GM19193 (cell line): ENCODE results near the gene PLA2G4A.

ENCODE experiments used
- POLR2A ChIP-seq: IDR thresholded peaks from 4 replicates; pipeline ENCODE4 v1.6.1; 2011; ENCODE audit not compliant: insufficient read depth, insufficient read length; ENCODE audit errors: extremely low read depth

Gene PLA2G4A

DNA sequence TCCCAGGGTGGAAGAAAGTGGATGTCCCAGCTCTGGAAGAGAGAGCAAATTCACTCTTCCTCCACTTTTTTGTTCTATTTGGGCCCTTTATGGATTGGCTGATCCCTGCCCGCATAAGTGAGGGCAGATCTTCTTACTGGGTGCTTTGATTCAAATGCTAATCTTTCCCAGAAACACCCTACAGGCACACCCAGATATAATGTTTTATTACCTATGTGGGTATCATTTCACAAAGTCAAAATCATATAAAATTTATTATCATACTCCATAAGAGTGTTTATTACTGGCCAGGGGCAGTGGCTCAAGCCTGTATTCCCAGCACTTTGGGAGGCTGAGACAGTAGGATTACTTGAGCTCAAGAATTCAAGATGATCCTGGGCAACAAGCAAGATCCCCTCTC lies 16.9 kb upstream of the PLA2G4A start:
- TF ChIP-seq POLR2A, result no peak

DNA sequence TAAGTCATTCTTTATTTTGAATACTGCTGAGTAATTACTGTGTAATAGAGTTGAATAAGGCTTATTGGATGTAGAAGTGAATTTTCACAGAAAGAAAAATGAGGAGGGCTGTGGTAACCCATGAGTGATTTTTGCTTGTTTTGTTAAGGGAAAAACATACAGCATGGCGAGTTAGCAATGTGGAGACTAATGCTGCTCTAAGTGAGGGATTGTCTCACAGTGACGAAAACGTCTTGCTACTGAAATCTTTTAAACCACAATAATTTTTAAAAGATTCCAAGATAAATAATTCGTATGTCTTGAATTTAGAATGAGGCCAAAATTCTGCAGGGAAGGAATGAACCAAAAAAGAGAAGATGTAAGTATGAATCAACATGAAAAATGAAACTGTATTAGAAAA lies 16.2 kb upstream of the PLA2G4A start:
- TF ChIP-seq POLR2A, result no peak

DNA sequence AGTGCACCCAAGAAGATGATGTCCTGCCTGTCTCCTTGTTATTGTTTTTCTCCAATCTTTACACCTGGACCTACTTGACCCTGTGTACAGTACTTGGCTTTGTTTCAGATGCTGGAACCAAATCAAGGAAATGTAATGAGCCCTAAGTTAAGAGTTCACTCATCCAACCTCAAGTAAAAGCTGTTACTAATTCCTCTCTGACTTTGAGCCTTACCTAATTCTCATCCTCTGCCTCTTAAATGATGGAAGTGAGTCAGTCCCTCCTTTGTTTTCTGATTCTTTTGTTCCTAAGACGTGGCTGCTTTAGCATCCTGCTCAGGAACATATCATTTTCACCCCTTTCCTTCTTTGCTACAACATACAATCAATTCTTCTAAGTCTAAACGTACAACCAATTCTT lies 15.3 kb upstream of the PLA2G4A start:
- no peak for TF ChIP-seq POLR2A

DNA sequence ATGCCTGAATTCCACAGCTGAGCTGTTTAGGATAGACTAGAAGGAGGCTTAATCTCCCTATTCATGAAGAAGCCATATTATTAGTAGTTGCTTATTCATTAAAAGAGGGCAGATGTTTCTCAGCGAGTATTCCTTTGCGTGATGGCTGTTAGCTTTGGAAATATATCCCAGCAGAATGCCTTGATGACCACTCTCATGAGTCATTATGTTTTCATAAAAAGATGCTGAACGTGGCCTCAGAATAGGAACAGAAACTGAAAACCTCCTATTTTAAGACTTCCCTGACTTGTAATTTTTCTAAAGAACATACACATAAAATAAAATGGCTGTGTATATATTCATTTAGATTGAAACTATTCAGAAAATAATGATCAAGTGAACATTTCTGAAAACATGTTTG lies 9.6 kb upstream of the PLA2G4A start:
- TF ChIP-seq POLR2A, result no peak

DNA sequence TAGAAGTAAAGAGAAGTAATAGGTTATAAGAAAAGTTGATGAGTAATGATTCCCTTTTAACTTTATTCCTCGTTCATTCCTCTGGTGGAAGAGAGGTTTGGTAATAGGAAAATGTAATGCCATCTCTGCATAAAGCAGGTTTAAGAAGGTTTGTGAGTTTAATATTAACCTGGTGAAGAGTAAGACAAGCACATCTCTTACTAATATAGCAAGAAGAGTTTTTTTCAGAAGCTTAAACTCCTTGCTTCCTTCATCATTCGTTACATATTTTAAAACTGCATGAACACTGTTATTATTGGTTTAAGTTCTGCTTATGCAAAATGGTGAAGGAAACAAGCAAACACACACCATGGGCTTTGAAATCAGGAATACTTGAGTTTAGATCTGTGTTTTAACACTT lies 9.2 kb upstream of the PLA2G4A start:
- no peak for TF ChIP-seq POLR2A

DNA sequence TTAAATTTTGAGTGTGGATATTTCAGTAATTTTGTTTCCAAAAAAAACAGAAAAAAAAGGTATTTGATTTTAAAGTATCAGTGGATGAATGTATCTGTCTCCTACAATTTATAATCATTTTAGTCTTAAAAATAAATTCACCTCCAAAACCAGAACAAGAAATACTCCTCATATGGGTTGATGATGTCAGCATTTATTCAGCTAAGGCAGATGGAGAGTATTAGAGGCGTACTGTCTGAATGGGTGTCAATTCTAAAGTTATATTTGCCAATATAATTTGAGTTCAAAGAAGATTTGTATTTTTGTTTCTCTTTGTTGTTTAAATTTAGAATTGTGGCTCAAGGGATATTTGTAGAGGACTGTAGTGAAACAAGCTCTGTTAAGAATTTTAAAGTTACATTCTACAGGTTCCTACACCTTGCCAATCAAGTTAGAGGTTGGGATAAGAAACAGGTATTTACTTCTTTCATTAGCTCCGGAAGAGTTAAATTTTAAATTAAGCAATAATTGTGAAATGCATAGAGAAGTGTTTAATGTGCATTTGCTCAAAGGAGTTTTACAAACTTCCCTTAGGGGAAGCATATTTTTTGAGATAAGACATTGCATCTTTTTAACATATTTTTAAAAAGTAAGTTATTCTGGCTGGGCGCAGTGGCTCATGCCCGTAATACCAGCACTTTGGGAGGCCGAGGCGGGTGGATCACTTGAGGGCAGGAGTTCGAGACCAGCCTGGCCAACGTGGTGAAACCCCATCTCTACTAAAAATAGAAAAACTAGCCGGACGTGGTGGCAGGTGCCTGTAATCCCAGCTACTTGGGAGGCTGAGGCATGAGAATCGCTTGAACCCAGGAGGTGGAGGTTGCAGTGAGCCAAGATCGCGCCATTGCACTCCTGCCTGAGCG lies 1.2 kb downstream of the PLA2G4A start:
- TF ChIP-seq POLR2A, result no peak

DNA sequence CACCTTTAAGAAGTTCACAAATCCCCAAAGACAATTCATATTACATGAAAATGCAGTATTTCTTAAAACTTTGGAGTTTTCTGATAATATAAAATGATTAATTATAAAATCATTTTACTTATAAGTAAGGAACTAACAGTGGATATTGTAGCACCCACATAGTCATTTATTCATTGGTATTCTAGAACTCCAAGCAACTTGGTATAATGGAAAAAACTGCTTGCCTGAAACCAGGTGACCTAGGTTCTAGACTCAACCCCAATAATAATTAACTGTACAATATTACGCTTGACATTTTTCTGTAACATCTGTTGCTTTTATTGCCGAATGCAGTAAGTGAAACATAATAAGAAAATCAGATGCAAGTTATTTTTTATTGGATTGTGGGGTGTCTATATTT lies 2.4 kb downstream of the PLA2G4A start:
- no peak for TF ChIP-seq POLR2A

DNA sequence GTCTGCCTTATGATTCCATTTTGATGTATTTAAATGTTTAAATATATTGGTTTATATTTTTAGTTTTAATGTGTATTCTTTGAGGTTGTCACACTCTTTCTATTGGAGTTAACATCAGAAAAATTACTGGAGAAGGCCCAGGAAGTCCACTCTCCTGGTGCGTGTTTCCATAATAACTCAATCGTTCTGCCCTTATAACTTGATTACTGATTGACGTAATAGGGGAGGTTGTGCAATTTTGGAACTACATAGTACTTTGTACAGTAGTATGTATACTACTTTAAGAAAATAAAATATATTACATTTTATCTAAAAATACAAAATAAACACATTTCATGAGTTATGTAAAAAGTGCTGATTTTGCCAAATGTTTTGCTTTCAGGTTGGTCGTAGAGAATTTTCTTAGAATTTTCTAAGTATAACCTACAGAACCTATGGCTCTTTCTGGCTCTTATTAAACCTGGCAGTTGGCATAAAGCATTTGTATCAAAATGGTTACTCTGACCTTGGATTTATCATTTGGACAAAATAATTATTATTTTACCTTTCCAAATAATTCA lies 5.7 kb downstream of the PLA2G4A start:
- TF ChIP-seq POLR2A, result no peak

DNA sequence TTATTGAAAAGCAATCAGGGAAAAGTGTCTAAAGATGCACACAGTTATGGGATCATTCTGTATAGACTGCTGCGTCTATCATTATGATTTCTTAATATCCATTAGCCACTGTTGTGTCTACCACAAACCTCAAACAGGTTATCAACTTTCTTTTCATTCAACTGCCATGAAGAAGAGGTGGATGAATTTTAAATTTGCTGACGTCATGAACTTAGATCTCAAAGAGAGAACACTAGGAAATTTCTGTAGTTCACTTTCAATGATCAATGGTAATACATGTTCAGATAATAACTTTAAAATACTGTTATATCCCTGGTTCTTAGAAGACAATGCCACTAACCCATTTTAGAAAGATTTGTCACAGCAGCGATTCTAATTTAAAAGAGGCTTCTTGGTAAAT lies 6.7 kb downstream of the PLA2G4A start:
- TF ChIP-seq POLR2A, result no peak

DNA sequence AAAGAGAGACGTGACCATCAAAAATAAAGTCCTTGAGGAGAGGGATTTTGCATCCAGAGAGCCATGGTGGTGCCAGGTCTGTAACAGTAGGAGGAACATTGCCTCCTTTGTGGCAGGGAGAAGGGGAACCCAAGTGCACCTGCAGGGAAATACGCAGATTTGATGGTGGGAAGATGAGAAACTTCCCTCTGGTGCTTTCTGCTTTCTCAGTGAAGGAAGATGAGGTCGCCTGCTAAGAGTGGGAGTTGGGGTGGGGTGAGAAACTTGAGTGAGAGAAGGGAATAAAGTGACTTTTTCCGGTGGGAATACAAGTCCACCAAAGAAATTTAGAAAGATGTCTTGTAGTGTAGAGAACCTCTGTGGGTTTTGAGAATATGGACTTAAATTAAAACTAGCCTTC lies 9.1 kb downstream of the PLA2G4A start:
- no peak for TF ChIP-seq POLR2A

DNA sequence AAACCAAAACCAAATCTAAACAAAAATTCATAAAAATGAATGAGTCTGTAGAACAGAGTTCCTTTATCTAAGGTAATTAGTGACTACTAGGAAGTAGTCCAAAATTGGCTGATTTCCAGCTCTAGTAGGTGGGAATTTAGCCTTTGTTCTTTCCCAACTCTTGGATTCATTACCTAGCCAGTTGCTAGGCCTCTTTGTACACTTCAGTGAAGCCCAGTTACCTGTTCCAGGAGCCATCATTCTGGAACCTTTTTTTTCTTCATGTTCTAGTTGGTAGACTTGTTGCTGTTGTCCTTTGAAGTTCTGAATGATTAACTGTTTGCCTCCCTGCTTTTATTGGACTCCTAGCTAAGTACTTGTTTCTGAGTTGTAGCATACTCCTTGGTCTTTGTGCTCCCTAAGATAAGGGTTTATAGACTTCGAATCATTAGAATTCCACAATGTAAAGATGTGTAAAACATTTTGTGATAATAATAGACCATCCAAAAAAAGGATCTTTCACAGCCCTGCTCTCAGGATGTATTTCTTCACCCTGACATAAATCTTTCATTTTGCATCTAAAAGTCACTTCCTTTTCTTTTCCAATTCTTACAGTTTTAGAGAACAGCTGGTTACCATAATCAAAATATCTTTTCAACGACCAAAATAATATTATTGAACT lies 9.8 kb downstream of the PLA2G4A start:
- TF ChIP-seq POLR2A, result no peak

DNA sequence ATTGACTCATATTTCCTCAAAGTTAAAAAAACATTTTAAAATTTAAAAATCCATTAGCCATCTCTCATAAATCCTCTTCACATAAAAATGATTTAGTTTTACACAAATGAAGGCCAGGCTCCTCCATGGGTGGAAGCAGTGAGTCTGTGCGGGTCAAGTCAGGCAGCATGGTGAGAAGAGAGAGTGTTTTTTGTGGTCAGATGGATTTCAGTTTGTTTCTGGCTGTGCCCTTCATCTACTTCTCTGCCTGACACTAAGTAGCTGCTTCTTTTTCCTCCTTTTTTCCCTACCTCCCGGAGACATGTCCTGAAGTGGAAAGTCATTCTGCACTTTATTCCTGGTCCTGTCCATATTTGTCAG lies 10.3 kb downstream of the PLA2G4A start:
- no peak for TF ChIP-seq POLR2A

DNA sequence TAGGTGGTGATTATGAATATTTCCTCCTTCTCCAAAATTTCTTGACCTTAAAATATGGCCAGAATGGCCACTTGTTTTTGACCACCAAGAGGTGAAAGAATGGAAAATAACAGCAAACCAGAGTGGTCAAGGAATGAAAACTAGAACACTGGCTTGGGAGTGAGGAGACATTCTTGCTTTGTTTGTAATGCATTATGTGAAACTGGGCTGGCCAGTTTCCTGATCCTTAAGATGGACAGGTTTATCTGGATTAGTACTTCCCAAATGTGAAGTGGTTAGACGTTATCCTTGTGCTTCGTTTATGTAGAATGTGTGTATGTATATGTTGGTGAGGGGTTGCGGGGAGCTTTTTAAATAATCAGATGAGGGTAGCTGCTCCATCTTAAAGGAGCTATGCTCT lies 12.8 kb downstream of the PLA2G4A start:
- no peak for TF ChIP-seq POLR2A

DNA sequence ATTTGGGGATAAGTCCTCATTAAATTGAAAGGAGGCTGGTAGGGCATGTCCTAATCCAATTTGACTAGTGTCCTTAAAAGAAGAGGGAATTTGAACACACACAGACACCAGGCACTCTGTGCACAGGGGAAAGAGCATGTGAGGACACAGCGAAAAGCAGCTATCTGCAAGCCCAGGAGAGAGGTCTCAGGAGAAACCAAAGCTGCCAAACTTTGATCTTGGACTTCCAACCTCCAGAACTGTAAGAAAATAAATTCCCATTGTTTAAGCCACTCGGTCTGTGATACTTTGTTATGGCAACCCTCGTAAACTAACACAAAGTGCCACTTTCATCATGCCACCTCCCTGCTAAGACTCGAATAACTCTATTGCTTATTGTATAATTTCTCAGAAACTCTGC lies 13.8 kb downstream of the PLA2G4A start:
- TF ChIP-seq POLR2A, result no peak

DNA sequence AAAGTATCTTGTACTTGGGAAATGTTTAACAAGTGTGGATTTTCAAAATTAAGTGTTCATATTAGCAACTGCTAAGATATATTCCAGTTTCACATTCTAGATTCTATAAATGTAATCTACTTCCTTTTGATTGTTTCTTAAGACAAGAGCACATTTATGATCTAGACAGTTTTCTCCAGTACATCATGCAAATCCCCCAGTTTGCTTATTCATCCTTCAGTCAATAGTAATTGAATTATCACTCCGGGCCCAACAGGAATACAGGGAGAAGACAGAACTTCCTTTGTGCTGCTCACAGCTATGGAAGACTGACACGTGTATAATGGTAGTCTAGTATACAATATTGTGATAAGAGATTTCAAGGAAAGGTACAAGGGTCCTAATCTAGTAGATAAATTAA lies 14.5 kb downstream of the PLA2G4A start:
- TF ChIP-seq POLR2A, result no peak

DNA sequence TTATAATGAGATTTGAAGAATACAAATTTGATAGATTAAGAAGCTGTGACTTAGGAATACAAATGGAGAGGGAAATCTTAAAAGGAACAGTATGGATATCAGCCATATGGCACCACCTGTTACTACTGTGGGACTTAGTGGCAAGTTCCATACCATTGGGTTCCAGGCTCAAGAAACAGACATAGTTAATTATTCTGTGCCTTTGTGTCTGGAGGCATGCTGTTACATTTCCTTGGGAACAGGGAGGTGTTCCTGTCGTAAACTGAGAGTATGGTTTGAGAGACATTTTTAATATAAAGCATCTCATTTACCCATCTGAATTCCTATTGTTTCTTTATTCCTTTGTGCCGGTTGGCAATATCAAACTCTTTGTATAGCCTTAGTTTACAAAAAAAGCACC lies 15.2 kb downstream of the PLA2G4A start:
- TF ChIP-seq POLR2A, result no peak
